ENCODE data around the gene SPACA4.

SPACA4 gene

DNA sequence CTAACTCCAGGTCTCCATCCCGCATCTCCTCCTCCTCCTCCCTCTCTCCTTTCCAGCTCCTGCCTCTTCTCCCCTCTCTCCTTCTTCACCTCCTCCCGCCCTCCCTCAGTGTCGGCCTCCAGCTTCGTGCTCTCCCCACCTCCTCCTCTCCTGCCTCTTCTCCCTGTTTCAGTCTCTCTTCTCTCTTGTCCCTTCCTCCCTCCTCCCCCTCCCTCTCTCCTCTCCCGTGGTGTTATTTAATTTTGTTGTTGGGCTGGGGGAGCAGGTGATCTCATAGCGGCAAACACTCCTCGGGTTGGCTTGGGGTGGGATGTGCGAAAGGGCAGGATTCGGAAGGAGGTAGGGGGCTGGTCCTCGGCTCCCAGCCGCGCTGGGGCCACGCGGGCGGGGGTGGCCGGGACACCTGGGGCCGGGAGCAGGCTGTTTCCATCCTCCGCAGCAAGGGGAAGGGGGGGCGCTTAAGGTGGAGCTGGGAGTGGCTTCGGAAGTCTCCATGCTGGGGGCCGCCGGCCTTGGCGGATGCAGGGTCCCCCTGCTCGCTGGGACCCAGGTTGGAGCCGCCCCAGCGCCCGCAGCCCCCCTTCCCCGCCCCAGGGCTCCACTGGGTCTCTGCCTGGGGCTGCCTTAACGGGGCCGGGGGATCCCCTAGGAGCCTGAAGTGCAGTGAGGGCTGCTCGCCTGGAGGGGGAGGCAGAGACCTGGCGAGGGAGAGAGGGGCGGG lies 39.6 kb downstream of the SPACA4 start, which contains the start of gene CA11:
Gene CA11 (minus strand): TSS at position 187 of the 721 bp plus-strand sequence. CDS start 555 bp downstream, outside the sequence.
- TF ChIP-seq, protein P1, sequence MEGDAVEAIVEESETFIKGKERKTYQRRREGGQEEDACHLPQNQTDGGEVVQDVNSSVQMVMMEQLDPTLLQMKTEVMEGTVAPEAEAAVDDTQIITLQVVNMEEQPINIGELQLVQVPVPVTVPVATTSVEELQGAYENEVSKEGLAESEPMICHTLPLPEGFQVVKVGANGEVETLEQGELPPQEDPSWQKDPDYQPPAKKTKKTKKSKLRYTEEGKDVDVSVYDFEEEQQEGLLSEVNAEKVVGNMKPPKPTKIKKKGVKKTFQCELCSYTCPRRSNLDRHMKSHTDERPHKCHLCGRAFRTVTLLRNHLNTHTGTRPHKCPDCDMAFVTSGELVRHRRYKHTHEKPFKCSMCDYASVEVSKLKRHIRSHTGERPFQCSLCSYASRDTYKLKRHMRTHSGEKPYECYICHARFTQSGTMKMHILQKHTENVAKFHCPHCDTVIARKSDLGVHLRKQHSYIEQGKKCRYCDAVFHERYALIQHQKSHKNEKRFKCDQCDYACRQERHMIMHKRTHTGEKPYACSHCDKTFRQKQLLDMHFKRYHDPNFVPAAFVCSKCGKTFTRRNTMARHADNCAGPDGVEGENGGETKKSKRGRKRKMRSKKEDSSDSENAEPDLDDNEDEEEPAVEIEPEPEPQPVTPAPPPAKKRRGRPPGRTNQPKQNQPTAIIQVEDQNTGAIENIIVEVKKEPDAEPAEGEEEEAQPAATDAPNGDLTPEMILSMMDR (IDR thresholded peaks at IDR 0.05; ENCODE audit: control extremely low read depth, extremely low read depth, low read depth, missing control alignments), result peak; percentile 98

DNA sequence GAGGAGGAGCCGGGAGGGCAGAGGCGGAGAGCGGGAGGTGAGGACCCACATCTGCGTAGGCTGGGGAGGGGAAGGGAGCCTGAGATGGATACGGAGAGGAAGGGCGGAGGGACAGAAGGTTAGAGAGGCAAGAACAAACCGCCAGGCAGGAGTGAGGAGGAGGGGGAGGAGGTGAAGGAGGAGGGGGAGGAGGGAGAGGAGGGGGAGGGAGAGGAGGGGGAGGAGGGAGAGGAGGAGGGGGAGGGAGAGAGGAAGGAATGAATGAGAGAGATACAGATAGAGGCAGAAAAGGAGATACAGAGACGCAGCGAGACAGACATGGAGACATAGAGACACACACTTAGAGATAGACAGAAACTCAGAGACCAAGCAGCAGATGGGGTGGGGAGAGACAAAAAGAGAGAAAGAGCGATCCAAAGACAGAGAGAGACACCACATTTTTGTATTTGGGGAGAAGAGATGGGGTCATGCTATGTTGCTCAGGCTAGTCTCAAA lies 40.2 kb downstream of the SPACA4 start:
- DNase-seq (ENCODE audit: extremely low spot score), result no peak
- ChIA-PET POLR2A (interaction anchor here (0.6 to 1.0 kb wide), 2 partner anchors 28 to 37 kb away, joined by 5 read pairs; partner anchors contain the start of genes RPL18 and SPHK2), CTCF (interaction anchor here (0.6 to 3.1 kb wide), 9 partner anchors 10 to 324 kb away, joined by 3 to 23 read pairs (median 5); partner anchors contain the start of genes DBP and HSD17B14)
- TF ChIP-seq, protein P1 (IDR thresholded peaks at IDR 0.05; ENCODE audit: control extremely low read depth, extremely low read depth, low read depth, missing control alignments), result no peak

More for the DNA sequence above, 39.6 kb downstream of the SPACA4 start, which contains the start of gene CA11:
- ChIA-PET POLR2A (interaction anchor here (0.6 to 1.0 kb wide), 2 partner anchors 27 to 38 kb away, joined by 5 read pairs; partner anchors contain the start of genes RPL18 and SPHK2), CTCF (interaction anchor here (0.6 to 3.1 kb wide), 26 partner anchors 9 to 324 kb away, joined by 3 to 23 read pairs (median 4); partner anchors contain the start of genes DBP and HSD17B14)
- DNase-seq (ENCODE audit: extremely low spot score), result peak; percentile 93

DNA sequence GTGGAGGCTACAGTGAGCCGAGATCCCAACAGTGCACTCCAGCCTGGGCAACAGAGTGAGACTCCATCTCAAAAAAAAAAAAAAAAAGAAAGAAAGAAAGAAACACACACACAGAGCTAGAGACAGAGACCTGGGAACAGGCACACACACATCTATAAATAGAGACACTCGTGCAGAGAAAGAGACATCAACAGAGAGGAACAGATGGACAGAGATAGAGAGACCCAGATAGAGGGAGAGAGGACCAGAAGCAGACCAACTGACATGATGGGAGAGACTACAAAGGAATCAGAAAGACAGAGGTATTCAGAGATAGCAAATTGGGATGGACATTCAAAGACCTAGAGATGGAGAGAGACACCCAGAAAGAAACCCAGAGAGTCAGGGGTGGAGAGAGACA lies 41.6 kb downstream of the SPACA4 start:
- ChIA-PET CTCF (interaction anchor here (1.4 kb wide), 1 partner anchor 8 kb away, joined by 3 read pairs; no protein-coding TSS in a partner anchor), POLR2A (no interaction called here)

DNA sequence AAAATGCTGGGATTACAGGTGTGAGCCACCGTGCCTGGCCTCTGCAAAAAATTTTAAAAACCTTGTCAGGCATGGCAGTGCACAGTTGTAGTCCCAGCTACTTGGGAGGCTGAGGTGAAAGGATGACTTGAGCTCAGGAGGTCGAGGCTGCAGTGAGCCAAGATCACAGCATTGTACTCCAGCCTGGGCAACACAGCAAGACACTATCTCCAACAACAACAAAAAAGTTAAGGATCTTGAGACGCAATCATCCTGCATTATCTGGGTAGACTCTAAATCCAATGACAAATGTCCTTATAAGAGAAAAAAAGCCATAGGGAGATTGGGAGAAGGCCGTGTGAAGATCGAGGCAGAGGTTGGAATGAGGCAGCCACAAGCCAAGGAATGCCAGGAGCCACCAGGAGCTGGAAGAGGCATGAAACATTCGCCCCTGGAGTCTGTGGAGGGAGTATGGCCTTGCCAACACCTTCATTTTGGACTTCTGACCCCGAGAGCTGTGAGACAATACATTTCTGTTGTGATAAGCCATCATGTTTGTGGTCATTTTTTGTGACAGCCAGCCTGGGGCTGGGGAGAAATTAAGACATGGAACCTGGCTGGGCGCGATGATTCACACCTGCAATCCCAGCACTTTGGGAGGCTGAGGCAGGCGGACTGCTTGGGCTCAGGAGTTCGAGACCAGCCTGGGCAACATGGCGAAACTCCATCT lies 44.6 kb downstream of the SPACA4 start:
- no peak for DNase-seq (ENCODE audit: extremely low spot score)
- TF ChIP-seq, protein P1 (IDR thresholded peaks at IDR 0.05; ENCODE audit: control extremely low read depth, extremely low read depth, low read depth, missing control alignments), result no peak
- CTCF ChIA-PET, result interaction anchor here (1.5 kb wide), 1 partner anchor 45 kb away, joined by 3 read pairs; no protein-coding TSS in a partner anchor
- POLR2A ChIA-PET, result no interaction called here

More for the DNA sequence above, 41.6 kb downstream of the SPACA4 start:
- DNase-seq (ENCODE audit: extremely low spot score), result no peak
- TF ChIP-seq, protein P1 (IDR thresholded peaks at IDR 0.05; ENCODE audit: control extremely low read depth, extremely low read depth, low read depth, missing control alignments), result no peak

DNA sequence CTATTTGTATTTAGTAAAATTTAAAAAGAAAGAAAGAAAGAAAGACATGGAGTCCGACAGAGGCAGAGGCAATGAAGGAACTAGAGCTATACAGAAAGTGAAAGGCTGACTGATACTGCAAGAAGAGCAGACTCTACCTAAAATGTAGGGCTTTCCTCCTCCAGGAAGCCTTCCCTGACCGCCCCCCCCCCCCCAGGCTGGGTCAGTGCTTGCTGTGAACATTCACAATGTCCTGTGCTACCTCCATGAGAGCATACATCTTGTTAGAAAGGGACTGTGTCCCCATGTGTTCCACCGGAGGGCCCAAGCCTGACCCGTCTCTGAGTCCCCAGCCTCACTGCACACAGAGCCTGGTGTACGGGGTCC lies 45.1 kb downstream of the SPACA4 start:
- ChIA-PET POLR2A (no interaction called here), CTCF (no interaction called here)
- TF ChIP-seq, protein P1 (IDR thresholded peaks at IDR 0.05; ENCODE audit: control extremely low read depth, extremely low read depth, low read depth, missing control alignments), result no peak
- no peak for DNase-seq (ENCODE audit: extremely low spot score)
